GM18867 (cell line): ENCODE results near the gene GPC5.
"Not testable (repeated sequence)": the region's sequence is repeated elsewhere in the genome, so short reads cannot be mapped to it uniquely, and the experiment has no call there.

Source experiments
- ATAC-seq: cut with Tn5 transposase; IDR thresholded peaks from one replicate; pipeline ENCODE4 v1.9.1; 2021; ENCODE audit warnings: mild to moderate bottlenecking, moderate library complexity; ENCODE audit not compliant: unreplicated experiment

GPC5 gene

DNA sequence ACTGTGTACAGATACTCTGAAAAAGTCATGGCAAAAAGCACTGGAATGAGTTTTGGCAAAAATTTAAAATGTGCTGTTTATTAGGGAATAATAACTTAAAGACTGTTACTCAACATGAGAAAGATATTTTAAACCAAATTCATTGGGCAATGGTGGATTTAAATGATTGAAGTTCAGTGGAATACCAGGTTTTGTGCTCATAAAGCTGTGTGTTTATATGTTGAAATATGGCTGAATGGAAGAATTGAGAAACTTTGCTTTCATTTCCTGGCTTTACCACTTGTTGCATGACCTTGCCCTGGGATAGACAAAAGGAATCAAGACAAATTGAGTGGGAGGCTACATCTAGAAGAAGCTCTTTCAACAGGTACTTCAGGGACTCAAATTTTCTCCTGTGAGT is 246.4 kb downstream of the GPC5 start:
- no peak for ATAC-seq

DNA sequence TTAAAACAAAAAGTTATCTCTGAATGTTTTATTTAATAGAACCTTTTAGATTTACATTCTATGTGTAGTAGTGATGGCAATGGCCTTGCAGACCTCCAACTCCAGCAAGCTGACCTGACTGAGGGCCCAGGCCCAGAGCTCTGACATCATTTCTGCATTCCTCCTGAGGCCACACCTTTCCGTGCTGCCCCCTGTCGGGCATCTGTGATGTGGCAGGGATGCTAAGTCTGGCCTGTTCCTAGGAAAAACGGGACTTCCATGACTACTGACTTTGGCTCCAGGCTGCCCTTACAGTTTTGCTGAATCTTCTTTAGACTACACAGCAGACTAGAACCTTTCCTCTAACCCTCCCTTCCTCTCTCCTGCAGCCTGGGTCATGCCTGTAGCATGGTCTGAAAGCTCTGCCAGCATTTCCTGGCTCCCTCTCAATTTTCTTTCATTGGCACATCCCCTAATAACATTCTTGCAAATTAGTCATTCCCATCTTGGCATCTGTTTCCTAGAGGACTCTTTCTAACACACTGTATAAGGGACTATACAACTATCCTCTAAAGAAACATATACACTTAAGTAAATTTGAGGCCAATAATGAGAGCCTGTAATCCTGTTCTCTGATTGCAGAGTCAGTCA is 249.1 kb downstream of the GPC5 start:
- ATAC-seq: peak; percentile 72

DNA sequence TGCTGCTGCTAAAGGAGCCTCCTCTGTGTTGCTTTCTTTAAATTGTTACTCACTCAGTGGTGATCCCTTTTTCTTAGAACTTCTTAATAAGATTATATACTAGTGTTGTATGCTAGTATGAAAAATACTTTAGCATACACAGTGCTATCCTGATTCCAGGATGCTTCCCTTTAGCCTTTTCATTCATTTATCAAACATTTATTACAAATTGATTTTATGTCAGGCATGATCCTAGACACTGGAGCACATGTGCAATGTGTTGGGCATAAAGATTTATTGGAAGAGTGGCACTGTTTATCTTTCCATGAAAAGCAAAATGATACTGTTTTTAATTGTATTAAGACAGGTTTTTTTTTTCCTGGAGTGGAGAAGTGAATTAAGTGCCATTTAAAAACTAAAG is 249.6 kb downstream of the GPC5 start:
- ATAC-seq: no peak

DNA sequence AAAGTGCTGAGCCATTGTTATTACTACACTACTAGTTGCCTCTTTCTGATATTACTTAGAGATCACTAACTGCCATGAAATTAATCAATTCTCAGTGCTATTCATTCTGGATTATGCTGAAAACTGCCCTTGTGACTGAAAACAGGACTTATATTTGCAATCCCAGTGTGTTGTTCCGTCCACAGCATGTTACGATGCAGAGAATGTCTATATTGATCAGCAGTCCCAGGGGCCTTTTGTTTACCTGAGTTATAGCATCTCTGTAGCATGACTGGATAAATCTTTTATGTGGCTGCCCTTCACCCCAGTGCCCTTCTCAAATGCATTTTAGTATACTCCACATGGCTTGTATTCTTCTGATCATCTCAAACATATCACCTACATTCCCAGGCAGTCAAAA is 251.0 kb downstream of the GPC5 start:
- ATAC-seq: no peak

DNA sequence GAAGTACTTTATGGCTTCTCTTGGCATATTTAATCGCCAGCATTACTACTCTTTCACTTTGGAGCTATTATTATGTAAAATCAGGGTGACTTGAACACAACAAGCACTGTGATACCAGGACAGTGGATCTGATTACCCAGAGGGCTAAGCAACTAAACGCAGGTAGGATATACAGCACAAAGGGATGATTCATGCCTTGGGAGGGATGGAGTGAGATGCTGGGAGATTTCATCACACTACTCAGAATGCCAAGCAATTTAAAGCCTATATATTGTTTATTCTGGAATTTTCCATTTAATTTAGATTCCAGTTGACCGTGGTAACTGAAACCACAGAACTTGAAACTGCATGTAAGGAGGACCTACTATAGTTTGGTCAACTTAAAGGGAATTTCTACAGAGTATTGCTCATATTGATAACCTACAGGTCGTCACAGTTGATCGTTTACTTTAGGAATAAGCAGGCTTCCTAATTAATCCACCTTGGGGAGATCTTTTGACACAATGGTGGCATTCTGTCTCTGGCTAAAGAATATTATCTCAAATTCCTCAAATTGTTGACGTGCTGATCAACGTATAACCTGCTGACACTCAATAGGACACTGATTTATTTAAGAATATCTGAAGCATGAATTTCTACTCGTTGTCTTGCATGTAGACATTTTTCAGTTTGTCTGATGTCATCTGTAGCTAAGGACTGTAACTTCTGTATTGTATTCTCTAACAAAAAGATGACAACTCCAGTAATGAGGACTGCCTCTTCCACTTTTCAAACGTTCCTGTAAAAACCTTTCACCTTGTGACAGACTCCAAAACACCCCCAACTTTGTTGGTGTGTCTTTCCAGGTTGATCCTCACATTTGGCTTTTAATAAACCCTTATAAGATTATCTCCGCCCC is 254.2 kb downstream of the GPC5 start:
- ATAC-seq: no peak

DNA sequence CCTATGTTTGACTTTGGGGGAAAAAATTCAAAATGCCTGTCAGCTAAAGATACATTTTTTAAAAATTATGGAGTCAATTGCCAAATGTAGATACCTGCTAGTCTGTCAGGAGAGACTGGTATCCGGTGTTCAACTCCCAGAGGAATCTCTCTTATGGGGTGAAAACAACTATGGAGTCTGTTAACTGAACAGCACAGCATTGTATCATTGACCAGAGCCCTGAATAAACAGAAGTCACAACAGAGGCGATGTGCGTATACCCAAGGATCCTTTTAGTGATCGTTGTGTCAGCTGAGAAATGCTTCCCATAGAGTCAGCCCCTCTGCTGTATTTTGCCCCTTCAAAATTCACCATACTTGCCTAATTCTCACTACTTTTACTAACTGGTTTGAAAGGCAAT is 257.3 kb downstream of the GPC5 start:
- ATAC-seq: no peak

DNA sequence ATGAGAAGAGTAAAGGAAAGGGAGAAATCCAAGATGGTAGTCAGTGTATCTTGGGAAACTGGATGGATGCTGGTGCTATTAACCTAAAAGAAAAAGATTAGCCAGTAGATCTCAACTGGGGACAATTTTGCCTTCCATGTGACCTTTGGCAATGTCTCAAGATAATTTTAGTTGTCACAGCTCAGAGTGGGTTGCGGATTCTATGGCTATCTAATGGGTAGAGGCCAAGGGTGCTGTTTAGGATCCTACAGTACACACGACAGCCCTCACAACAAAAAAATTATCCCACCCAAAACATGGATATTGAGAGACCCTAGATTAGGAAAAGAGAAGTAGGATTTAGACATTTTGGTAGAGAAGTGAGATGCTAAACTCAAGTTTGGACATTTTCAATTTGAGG is 258.9 kb downstream of the GPC5 start:
- ATAC-seq: no peak

DNA sequence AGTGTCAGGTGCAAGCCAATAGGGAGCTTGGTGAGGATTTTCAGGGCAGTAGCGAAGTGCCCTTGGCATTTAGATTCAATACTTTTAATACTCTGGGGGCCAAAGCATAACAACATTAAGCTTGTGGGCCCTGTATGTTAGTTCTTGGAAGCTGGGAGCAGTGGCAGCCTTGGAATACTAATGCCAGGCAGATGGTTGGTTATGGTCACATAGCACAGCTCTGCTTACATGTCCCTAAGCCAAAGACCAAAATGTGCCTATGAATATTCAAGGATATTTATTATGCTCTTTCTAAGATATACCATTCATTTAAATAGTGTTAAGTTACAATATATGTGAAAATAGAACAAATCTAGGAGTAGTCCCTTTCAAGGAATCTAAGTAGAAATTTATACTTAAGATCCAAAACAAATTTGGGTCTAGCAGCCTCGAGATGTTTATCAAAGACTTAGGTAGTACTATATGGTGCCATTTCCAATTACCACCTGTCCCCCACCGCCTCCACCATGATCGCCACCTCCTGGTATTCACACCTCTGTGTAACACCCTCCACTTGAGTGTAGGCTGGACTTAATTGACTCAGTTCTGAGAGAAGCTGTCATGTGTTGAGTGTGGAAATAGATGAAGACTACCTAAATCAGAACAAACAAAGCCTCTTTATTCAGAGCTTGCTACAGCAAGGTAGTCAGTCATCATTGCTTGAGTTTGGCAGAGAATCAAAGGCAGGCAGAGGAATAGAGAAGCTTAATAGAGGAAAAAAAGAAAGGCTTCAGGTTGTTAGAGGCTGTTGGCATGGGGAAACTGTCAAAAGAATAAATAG is 261.0 kb downstream of the GPC5 start:
- no peak for ATAC-seq

DNA sequence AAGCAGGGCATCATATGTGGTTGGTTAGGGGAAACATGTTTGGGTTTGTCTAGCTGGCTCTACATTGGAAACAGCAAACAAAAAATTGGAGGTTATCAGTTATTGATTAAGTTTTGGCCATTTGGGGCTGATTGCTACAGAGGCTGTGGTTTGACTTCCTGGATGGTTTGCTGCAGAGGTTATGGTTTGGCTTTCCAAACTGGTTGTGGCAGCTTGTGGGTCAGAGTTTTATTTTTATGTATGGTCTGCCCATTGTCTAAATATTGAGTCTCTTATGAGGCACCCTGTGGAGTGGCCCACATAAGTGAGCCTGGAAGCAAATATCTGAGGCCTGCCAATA is 261.6 kb downstream of the GPC5 start:
- ATAC-seq: no peak

DNA sequence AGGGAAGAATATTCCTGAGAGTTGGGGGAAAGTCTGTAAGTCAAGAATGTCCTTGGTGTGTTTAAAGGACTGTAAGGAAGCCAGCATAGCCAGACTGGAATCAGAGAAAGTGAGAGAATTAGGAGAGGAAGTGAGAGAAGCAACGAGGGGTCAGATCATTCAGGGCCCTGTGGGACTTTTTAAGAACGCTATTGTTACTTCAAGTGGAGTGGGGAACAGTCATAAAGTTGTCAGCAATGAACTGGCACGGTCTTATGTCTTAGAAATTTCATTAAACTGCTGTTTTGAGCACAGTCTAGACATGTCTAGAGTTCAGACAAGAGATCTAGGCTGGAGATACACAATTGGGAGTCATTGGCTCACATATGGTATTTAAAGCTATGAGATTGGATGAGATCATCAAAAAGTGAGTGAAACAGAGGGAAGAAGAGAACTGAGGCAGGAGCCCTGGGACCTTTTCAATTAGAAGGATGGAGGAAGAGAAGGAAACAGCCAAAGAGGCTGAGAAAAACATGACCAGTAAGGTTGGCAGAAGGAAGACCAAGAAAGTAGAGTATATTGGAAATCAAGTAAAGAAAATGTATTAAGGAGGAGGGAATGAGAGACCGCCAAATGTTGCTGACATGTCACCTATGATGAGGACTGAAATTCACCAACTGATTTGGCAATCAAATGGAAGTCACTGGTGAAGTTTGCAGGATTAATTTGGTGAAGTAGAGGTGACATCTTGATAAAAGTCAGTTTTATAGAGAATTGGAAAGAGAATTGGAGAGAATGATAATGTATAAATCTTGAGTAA is 263.5 kb downstream of the GPC5 start:
- no peak for ATAC-seq

DNA sequence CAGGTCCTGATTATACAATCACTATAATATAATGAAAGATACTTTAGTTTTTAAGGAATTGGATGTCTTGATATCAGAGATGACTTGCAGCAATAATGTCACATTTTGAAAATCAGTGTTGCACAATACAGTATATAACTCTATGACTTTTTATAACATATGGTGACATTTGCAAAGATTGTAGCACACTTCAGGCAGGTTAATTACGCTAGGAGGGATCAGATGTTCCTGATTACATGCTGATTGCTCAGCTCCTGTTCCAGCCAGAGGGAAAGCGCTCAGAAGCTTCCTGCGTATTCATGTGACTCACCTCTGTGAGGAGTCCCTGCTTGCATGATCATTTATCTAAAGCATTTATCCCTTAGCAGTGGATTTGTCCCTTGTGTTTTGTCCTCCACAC is 265.6 kb downstream of the GPC5 start:
- ATAC-seq: no peak

DNA sequence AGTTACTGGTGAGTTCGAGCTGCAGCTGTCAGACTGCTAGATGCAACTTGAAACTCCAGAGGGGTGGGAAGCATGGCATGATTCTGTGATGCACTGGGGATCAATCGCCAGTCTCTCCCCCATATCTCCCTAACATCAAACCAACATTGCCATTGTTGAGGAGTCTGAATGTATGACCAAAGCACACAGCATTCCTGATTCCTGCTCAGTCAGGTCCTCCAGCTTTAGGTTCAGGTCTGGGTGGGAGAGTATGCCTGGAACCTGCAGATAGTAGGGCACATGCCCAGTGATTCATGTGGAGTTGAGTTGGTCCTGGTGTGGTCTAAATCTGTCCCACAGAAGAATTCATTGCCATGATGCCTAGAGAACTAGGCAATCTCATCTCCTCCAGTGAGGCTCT is 269.1 kb downstream of the GPC5 start:
- no peak for ATAC-seq

DNA sequence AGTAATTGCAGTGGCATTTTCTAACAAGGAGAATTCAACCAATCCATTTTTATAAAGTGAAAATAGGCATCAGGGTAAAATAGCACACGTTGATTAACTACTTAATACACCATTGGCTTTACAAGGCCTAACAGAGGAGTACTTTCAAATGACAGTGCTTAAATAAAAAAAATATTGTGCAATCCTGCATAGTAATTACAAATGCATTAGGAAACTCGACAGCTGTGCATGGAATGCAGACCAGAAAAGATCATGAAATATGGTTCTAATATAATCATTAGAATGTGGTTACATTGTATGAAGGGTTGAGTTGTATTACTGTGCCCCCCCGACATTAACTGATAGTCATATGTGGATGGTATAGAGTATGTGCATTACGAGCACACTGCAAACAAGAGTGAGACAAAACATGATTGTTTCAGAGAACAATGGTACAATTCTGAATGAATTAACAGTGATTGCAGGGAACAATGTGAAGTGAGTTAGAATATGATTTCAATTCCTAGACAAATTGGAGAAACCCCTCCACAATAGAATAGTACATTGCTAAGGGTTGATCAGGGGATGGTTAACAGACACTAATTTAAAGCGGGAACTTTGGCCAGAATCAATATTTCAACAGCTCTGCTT is 270.6 kb downstream of the GPC5 start:
- ATAC-seq: no peak

DNA sequence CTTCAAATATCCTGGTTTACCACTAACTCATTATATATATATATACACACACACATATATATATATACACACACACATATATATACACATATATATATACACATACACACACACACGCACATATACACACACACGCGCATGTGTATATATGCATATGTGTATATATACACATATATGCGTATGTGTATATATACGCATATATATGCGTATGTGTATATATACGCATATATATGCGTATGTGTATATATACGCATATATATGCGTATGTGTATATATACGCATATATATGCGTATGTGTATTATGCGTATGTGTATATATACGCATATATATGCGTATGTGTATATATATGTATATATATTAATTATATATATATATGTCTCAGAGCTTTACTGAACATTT is 275.9 kb downstream of the GPC5 start:
- not testable (repeated sequence) for ATAC-seq

DNA sequence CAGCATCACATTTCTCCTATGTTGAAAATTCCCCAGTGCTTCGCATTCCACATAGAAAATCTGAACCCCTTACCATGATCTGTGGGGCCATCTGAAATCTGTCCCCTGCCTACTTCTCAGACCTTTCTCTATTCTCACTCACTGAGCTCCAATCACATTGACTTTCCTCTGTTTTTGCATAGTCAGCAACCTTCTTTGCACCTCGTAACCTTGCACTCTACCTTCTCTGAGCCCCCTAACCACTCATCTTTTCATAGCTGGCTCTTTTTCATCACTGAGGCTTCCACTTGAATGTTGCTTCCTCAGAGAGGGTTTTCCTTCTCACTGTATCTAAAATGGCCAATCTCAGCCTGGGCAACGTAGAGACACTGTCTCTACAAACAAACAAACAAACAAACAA is 286.3 kb downstream of the GPC5 start:
- no peak for ATAC-seq

DNA sequence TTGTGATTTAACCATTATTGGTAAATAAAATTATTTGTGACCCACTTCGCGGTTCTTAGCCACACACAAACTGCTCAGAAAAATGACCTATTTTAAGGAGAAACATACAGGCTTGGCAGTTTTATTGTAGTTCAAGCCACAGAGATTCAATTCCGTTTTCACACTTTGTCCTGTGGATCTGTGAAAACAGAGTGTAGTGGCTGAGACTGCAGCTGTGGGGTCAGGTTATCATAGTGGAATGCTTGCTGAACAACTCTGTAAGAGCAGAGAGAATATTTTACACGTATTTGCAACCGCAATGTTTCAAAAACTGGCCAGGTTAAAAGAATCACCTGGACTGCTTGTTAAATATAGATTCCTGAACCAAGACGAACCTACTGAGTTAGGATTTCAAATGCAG is 292.5 kb downstream of the GPC5 start:
- no peak for ATAC-seq

DNA sequence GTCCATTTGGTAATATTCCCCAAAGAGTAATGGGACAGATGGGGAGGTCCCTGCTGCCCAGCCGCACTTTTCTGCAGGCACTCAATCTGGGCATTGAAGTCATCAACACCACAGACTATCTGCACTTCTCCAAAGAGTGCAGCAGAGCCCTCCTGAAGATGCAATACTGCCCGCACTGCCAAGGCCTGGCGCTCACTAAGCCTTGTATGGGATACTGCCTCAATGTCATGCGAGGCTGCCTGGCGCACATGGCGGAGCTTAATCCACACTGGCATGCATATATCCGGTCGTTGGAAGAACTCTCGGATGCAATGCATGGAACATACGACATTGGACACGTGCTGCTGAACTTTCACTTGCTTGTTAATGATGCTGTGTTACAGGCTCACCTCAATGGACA is 295.0 kb downstream of the GPC5 start:
- ATAC-seq: no peak

DNA sequence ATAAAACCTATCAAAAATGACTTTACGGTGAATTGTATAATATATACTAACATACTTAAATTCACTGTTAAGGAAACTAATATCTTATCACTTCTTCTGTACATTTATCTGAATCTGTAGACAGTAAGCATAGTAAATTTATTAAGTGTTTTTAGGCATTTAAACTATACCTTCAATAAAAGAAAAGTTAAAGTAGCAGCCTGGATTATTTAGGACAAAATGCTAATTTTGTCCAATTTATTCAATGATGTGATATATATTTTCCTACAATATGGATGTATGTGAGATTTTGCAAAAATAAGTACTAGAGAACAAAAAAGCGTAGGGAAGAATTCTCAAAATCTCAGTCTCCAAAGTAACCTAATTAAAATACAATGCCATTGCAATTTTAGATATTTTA is 299.9 kb downstream of the GPC5 start:
- no peak for ATAC-seq

DNA sequence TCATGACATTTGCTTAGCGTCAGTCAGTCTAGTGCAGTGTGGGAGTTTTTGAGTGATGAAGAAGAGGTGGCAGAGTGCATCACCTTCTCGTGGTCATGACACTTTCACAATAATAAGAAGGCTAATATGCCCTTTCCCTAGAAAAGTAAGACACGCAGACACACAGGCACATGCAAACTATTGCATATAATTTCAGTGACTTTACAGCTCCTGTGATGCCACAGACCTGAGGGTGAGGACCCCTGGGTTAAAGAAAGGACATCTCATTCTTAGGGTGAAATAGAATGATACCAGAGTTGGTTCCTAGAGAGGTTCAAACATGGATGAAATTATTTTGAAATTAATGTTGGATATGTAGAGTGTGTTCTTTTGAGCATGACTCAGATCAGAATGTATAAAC is 300.3 kb downstream of the GPC5 start:
- no peak for ATAC-seq

DNA sequence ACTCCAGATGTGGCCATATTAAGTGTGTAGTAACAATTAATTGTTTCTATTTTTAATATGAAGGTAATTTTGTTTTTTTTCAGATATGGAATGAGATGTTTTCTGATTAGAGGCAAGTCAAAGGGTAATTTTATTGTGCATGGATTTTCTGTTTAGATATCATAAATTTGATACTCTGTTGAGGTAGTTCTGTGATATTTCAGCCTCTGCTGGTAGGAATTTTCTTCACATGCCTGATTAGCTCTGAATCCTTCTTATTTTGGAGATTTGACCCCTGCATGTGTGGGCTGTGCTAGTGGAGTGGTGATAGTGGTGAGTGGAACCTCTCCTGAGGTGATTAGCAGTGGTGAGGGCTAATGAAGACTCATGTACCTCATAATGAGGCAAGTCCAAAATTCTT is 301.4 kb downstream of the GPC5 start:
- no peak for ATAC-seq

DNA sequence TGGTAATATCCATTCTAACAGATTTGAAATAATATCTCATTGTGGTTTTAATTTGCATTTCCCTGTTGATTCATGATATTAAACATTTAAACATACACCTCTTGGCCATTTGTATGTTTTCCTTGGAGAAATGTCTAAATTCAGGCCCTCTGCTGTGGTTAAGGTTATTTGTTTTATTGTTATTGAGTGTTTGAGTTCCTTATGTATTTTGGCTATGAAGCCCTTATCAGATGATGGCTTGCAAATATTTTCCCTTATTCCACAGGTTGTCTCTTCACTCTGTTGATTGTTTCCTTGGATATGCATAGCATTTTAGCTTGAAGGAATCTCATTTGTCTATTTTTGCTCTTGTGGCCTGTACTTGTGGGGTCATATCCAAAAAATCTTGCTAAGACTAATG is 303.6 kb downstream of the GPC5 start:
- ATAC-seq: no peak
